Upper lobe of right lung (tissue), 1 donor: ENCODE measurements around the gene KCNRG. TPM values are rescaled to one million over a fixed set of nuclear protein-coding genes. Genes with fewer than 3 reads are reported as not detected.
"Not testable (repeated sequence)": the region's sequence is repeated elsewhere in the genome, so short reads cannot be mapped to it uniquely, and the experiment has no call there.

Experiments
- ATAC-seq: fragments of 200-7000 bp; cut with Tn5 transposase; one replicate; pipeline ENCODE4 v1.9.1; 2020; ENCODE audit warnings: mild to moderate bottlenecking, moderate library complexity
- DNase-seq: peaks from one replicate; pipeline ENCODE4 v3.0.0-alpha.2; 2020
- H3K27ac ChIP-seq: fragments of 200-600 bp; one replicate; pipeline ENCODE4 v1.8.0; 2022
- H3K27me3 ChIP-seq: fragments of 200-600 bp; one replicate; pipeline ENCODE4 v1.8.0; 2022; ENCODE audit warnings: mild to moderate bottlenecking
- H3K36me3 ChIP-seq: fragments of 200-600 bp; one replicate; pipeline ENCODE4 v1.8.0; 2022
- H3K4me1 ChIP-seq: fragments of 200-600 bp; one replicate; pipeline ENCODE4 v1.8.0; 2022
- H3K4me3 ChIP-seq: fragments of 200-600 bp; one replicate; pipeline ENCODE4 v1.8.0; 2022; ENCODE audit warnings: mild to moderate bottlenecking
- H3K9me3 ChIP-seq: fragments of 200-600 bp; one replicate; pipeline ENCODE4 v1.8.0; 2022
- CTCF ChIP-seq: fragments of 200-600 bp; IDR thresholded peaks from one replicate; pipeline ENCODE4 v1.8.0; 2022; ENCODE audit warnings: antibody characterized with exemption
- intact Hi-C: fragments of 100-400 bp; cut with DNase I; formaldehyde crosslinking; loops from one replicate; pipeline ENCODE4 v1.11.0; 2022
- total RNA-seq: library from RNA; stranded (reverse); fragmentation: NEBNext Ultra II Directional; extraction: Animal tissue kit (Norgen Biotek cat#: 25700); gene quantifications from one replicate; pipeline ENCODE4 v1.2.1, GENCODE V29; 2021
- donor health status: DM: no; HTN: yes; CAD: no; lungs with severe emphysema.

Gene KCNRG
- total RNA-seq, 1 donor from 2014 or later, result 1.5 TPM

DNA sequence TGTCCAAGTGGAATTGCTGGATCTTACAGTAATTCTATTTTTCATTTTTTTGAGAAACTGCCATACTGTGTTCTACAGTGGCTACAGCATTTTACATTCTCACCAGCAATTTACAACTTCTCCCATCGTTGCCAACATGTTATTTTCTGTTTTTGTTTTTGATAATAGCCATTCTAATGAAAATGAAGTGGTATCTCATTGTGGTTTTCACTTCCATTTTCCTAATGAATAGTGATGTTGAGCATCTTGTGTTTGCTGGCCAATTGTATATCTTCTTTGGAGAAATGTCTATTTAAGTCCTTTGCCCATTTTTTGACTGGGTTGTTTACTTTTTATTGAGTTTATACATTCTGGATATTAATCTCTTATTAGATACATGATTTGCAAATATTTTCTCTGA is 38.6 kb downstream of the KCNRG start:
- H3K9me3 ChIP-seq, result no peaks in the 10 kb centered on the region
- no peak for ATAC-seq
- no peaks in the 10 kb centered on the region for H3K27me3 ChIP-seq
- no peak for TF ChIP-seq CTCF
- no peaks in the 10 kb centered on the region for H3K4me1 ChIP-seq
- no peak overlapping the region for H3K27ac ChIP-seq
- no peak for DNase-seq
- H3K4me3 ChIP-seq, result no peak overlapping the region
- peaks cover 9% of the 10 kb centered on the region for H3K36me3 ChIP-seq
- intact Hi-C loops, result no loop called here

GRCh38 chr13:50055454-50055853 is 40.2 kb downstream of the KCNRG start:
- no peak for DNase-seq

DNA sequence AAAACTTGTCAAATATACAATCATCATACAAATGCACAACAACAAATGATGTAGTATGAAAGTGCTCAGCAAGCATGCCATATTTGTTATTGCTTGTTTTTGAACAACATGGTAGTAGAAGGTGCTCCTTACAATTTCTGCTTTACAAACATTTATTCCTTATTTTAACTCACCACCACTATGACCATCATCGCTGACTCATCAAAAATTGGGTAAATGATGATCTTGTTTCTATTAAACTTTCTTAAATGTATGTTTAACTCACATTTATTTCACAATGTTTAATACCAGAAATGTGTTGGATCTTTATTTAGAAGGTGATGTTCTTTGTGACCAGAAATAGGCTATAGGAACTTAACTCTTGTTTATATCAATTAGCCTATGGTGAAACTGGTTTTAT is 45.5 kb downstream of the KCNRG start:
- ATAC-seq, result no peak
- Histone ChIP-seq H3K27ac (no peak overlapping the region), H3K36me3 (peaks cover 22% of the 10 kb centered on the region), H3K4me3 (no peak overlapping the region), H3K9me3 (no peaks in the 10 kb centered on the region), H3K4me1 (no peaks in the 10 kb centered on the region), H3K27me3 (no peaks in the 10 kb centered on the region)
- intact Hi-C loops, result loop anchor here (10.0 kb wide), 1 partner anchor 46 kb away; the partner anchor contains the start of gene KCNRG
- no peak for TF ChIP-seq CTCF
- DNase-seq, result no peak

More at GRCh38 chr13:50055454-50055853, 40.2 kb downstream of the KCNRG start:
- H3K27me3 ChIP-seq, result no peaks in the 10 kb centered on the region
- H3K4me3 ChIP-seq, result no peak overlapping the region
- no peak for TF ChIP-seq CTCF
- intact Hi-C loops, result no loop called here
- no peaks in the 10 kb centered on the region for H3K4me1 ChIP-seq
- ATAC-seq, result no peak
- H3K9me3 ChIP-seq, result no peaks in the 10 kb centered on the region
- H3K27ac ChIP-seq, result no peak overlapping the region
- peaks cover 9% of the 10 kb centered on the region for H3K36me3 ChIP-seq

DNA sequence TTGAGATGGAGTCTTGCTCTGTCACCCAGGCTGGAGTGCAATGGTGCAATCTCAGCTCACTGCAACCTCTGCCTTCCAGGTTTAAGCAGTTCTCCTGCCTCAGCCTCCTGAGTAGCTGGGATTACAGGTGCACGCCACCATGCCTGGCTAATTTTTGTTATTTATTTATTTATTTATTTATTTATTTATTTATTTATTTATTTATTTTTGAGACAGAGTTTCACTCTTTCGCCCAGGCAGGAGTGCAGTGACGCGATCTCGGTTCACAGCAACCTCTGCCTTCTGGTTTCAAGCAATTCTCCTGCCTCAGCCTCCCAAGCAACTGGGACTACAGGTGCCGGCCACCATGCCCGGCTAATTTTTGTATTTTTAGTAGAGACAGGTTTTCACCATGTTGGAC is 47.1 kb downstream of the KCNRG start:
- H3K27ac ChIP-seq, DNase-seq, H3K9me3 ChIP-seq, ATAC-seq, H3K27me3 ChIP-seq, H3K4me1 ChIP-seq, H3K4me3 ChIP-seq: not testable (repeated sequence)
- H3K36me3 ChIP-seq, result peaks cover 27% of the 10 kb centered on the region
- intact Hi-C loops, result loop anchor here (10.0 kb wide), 1 partner anchor 48 kb away; the partner anchor contains the start of gene KCNRG

DNA sequence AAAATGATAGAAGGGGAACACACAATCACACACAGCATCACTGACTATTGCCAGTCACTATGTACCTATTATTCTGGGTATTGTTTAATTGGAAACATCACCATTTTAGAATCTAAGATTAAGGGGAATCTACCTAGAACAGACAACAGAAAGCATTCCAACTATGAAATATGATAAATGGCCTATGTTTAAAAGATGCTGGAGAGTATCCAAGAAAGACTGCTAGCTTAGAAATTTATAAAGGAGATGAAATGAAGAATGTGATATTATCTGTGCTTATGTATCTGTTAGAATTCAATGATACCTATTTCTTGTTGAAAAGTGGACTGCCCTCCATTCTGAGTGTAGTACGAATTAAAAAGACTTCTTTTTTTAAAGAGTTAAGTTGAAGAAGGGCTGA is 50.5 kb downstream of the KCNRG start:
- ATAC-seq (no peak), DNase-seq (no peak)
- TF ChIP-seq CTCF, result no peak
- H3K9me3 ChIP-seq, result no peaks in the 10 kb centered on the region
- no peaks in the 10 kb centered on the region for H3K4me1 ChIP-seq
- peaks cover 35% of the 10 kb centered on the region for H3K36me3 ChIP-seq
- intact Hi-C loops, result loop anchor here (10.0 kb wide), 1 partner anchor 51 kb away; the partner anchor contains the start of gene KCNRG
- no peak overlapping the region for H3K27ac ChIP-seq
- no peaks in the 10 kb centered on the region for H3K27me3 ChIP-seq
- H3K4me3 ChIP-seq, result no peak overlapping the region

GRCh38 chr13:50068508-50068907 is 53.3 kb downstream of the KCNRG start:
- H3K36me3 ChIP-seq, result peaks cover 28% of the 10 kb centered on the region
- H3K4me1 ChIP-seq, result no peaks in the 10 kb centered on the region
- no peak overlapping the region for H3K4me3 ChIP-seq
- H3K27me3 ChIP-seq, result no peaks in the 10 kb centered on the region
- intact Hi-C loops, result loop anchor here (10.0 kb wide), 1 partner anchor 54 kb away; the partner anchor contains the start of gene KCNRG
- no peak for TF ChIP-seq CTCF
- H3K27ac ChIP-seq, result no peak overlapping the region
- DNase-seq, result no peak
- no peaks in the 10 kb centered on the region for H3K9me3 ChIP-seq
- no peak for ATAC-seq
